PC-3 (cell line): ENCODE measurements around the gene DHDDS. TPM values are rescaled to one million over a fixed set of nuclear protein-coding genes. Genes with fewer than 3 reads are reported as not detected.

Experiments
- ATAC-seq: fragments of 200-7000 bp; cut with Tn5 transposase; 2 replicates; pipeline ENCODE4 v1.9.1; 2020; ENCODE audit warnings: mild to moderate bottlenecking, moderate library complexity
- BruUV-seq: library from RNA; stranded (reverse); fragments of 400-500 nt; replicated peaks from 2 replicates; lab custom pipeline; 2021; lab: Mats Ljungman, UMichigan
- CTCF ChIA-PET: fragments of 300-600 bp; sonication (Branson Sonifier 250); formaldehyde crosslinking; loops from one replicate; lab custom pipeline; 2022; ENCODE audit warnings: antibody characterized with exemption; lab: Charles Lee
- POLR2A ChIA-PET: fragments of 300-600 bp; sonication (Branson Sonifier 250); formaldehyde crosslinking; loops from one replicate; lab custom pipeline; 2022; ENCODE audit warnings: antibody characterized with exemption; ENCODE audit not compliant: unreplicated experiment; lab: Charles Lee
- DNase-seq: peaks from one replicate; pipeline ENCODE4 v3.0.0-alpha.2; 2015
- H2AFZ ChIP-seq: fragments of 300-600 bp; sonication (generic); 2 replicates; pipeline ENCODE4 v1.6.0; 2016; ENCODE audit warnings: antibody characterized with exemption, low read length
- H3F3A ChIP-seq: fragments of 300-600 bp; sonication (generic); one replicate; pipeline ENCODE4 v1.6.0; 2017; ENCODE audit warnings: antibody characterized with exemption, low read length, control low read depth, mild to moderate bottlenecking; ENCODE audit not compliant: unreplicated experiment
- H3K27ac ChIP-seq: fragments of 300-600 bp; sonication (generic); 2 replicates; pipeline ENCODE4 v1.5.1; 2016; ENCODE audit warnings: mild to moderate bottlenecking, low read length
- H3K27me3 ChIP-seq: fragments of 300-600 bp; sonication (generic); 2 replicates; pipeline ENCODE4 v1.6.1; 2016; ENCODE audit warnings: low read length, mixed read lengths
- H3K36me3 ChIP-seq: fragments of 300-600 bp; sonication (generic); 2 replicates; pipeline ENCODE4 v1.6.1; 2016; ENCODE audit warnings: low read depth, mixed run types, low read length, mixed read lengths
- H3K4me1 ChIP-seq: fragments of 300-600 bp; sonication (generic); 2 replicates; pipeline ENCODE4 v1.5.1; 2016; ENCODE audit warnings: low read length; ENCODE audit not compliant: insufficient read depth
- H3K4me2 ChIP-seq: fragments of 300-600 bp; sonication (generic); 2 replicates; pipeline ENCODE4 v1.6.0; 2016; ENCODE audit warnings: low read length
- H3K4me3 ChIP-seq: fragments of 300-600 bp; sonication (generic); 2 replicates; pipeline ENCODE4 v1.5.1; 2016; ENCODE audit warnings: mild to moderate bottlenecking, low read length, mixed read lengths
- H3K79me2 ChIP-seq: fragments of 300-600 bp; sonication (generic); 2 replicates; pipeline ENCODE4 v1.6.1; 2017; ENCODE audit warnings: low read length, mixed read lengths
- H3K9ac ChIP-seq: fragments of 300-600 bp; sonication (generic); 2 replicates; pipeline ENCODE4 v1.6.0; 2016; ENCODE audit warnings: mild to moderate bottlenecking, low read length
- H3K9me2 ChIP-seq: fragments of 300-600 bp; sonication (generic); replicated peaks from 2 replicates; pipeline ENCODE4 v1.6.1; 2016; ENCODE audit warnings: mixed run types, low read length, mixed read lengths
- H3K9me3 ChIP-seq: fragments of 300-600 bp; sonication (generic); 2 replicates; pipeline ENCODE4 v1.6.1; 2016; ENCODE audit warnings: low read length, mixed read lengths
- H4K20me1 ChIP-seq: fragments of 300-600 bp; sonication (generic); 2 replicates; pipeline ENCODE4 v1.6.1; 2016; ENCODE audit warnings: low read length, mixed read lengths
- CTCF ChIP-seq: fragments of 300-600 bp; sonication (generic); conservative IDR thresholded peaks from 2 replicates; pipeline ENCODE4 v1.5.1; 2017; ENCODE audit warnings: antibody characterized with exemption, low read depth, mild to moderate bottlenecking, low read length
- EZH2 ChIP-seq: fragments of 300-600 bp; sonication (generic); IDR thresholded peaks from one replicate; pipeline ENCODE4 v1.6.1; 2017; ENCODE audit warnings: antibody characterized with exemption, mild to moderate bottlenecking, low read length; ENCODE audit not compliant: unreplicated experiment
- EZH2phosphoT487 ChIP-seq: fragments of 300-600 bp; sonication (generic); IDR thresholded peaks from 2 replicates; pipeline ENCODE4 v1.6.1; 2018; ENCODE audit warnings: mild to moderate bottlenecking, antibody characterized with exemption, low read length, borderline replicate concordance
- intact Hi-C: fragments of 100-400 bp; cut with micrococcal nuclease; formaldehyde crosslinking; loops from 2 replicates; pipeline ENCODE4 v1.9.0; 2023
- total RNA-seq: library from RNA; depleted of rRNA; stranded (reverse); fragments of >200 nt; gene quantifications from 2 replicates; pipeline ENCODE4 v1.2.3, GENCODE V29; 2014

The DHDDS gene
- total RNA-seq, 1 experiment from 2014 or later = 49.6 TPM

GRCh38 chr1:26472320-26472900 is 40.3 kb downstream of the DHDDS start, which contains the start of gene HMGN2:
HMGN2 (plus strand) TSS chr1:26472440; CDS start chr1:26472613, 173 bp downstream.
- Histone ChIP-seq H3K27ac (peak within 1 kb of the TSS; percentile 96), H3K4me2 (peak within 1 kb of the TSS; percentile 100), H3K79me2 (peaks cover 25% of the 10 kb centered on the region), H2AFZ (peak within 1 kb of the TSS; percentile 79), H3K27me3 (no peaks in the 10 kb centered on the region), H4K20me1 (peaks cover 32% of the 10 kb centered on the region), H3F3A (peaks cover 7% of the 10 kb centered on the region), H3K9ac (peak within 1 kb of the TSS; percentile 100), H3K9me3 (no peaks in the 10 kb centered on the region), H3K4me1 (peaks cover 29% of the 10 kb centered on the region), H3K4me3 (peak within 1 kb of the TSS; percentile 96), H3K9me2 (no peaks in the 10 kb centered on the region), H3K36me3 (peaks cover 38% of the 10 kb centered on the region)
- intact Hi-C loops = no loop called here
- DNase-seq (peak; percentile 87), ATAC-seq (peak; percentile 65)
- BruUV-seq = no TSS peak
- no peak for TF ChIP-seq CTCF
- no peak for TF ChIP-seq EZH2phosphoT487
- no peak for TF ChIP-seq EZH2
- ChIA-PET POLR2A (interaction anchor here (0.6 kb wide), 1 partner anchor 34 kb away, joined by 3 read pairs; no protein-coding TSS in a partner anchor), CTCF (interaction anchor here (0.7 to 1.0 kb wide), 2 partner anchors 28 to 233 kb away, joined by 3 read pairs; no protein-coding TSS in a partner anchor)

GRCh38 chr1:26472901-26473845 is 41.1 kb downstream of the DHDDS start:
- Histone ChIP-seq H3K4me2 (peak overlapping the region; percentile 100), H3K79me2 (peaks cover 25% of the 10 kb centered on the region), H4K20me1 (peaks cover 32% of the 10 kb centered on the region), H3K9me2 (no peaks in the 10 kb centered on the region), H3K9ac (peak overlapping the region; percentile 100), H3K27me3 (no peaks in the 10 kb centered on the region), H3K9me3 (no peaks in the 10 kb centered on the region), H3K4me1 (peaks cover 29% of the 10 kb centered on the region), H3K27ac (peak overlapping the region; percentile 96), H2AFZ (no peak overlapping the region), H3F3A (peaks cover 12% of the 10 kb centered on the region), H3K4me3 (peak overlapping the region; percentile 96), H3K36me3 (peaks cover 42% of the 10 kb centered on the region)
- TF ChIP-seq CTCF = no peak
- TF ChIP-seq EZH2 = no peak
- TF ChIP-seq EZH2phosphoT487 = no peak
- peak; percentile 92 for DNase-seq
- CTCF ChIA-PET = no interaction called here
- intact Hi-C loops = no loop called here
- POLR2A ChIA-PET = no interaction called here
- ATAC-seq = peak; percentile 67
- TSS peak; percentile 53 for BruUV-seq
